Loucy (cell line): ENCODE data around the gene PELI2.

Experiments used
- H2AFZ ChIP-seq: fragments of 200-600 bp; sonication (generic); 2 replicates; pipeline ENCODE4 v1.6.0; 2016; ENCODE audit warnings: antibody characterized with exemption, mild to moderate bottlenecking, low read length, moderate library complexity
- H3F3A ChIP-seq: fragments of 200-600 bp; 2 replicates; pipeline ENCODE4 v1.6.0; 2016; ENCODE audit warnings: antibody characterized with exemption, low read depth, mild to moderate bottlenecking
- H3K27me3 ChIP-seq: fragments of 200-600 bp; sonication (generic); 2 replicates; pipeline ENCODE4 v1.6.1; 2014; ENCODE audit warnings: low read length, mild to moderate bottlenecking; ENCODE audit not compliant: insufficient read depth, poor library complexity, severe bottlenecking
- H3K36me3 ChIP-seq: fragments of 200-600 bp; sonication (generic); 2 replicates; pipeline ENCODE4 v1.6.1; 2016; ENCODE audit warnings: low read length; ENCODE audit not compliant: insufficient read depth
- H3K4me1 ChIP-seq: fragments of 200-600 bp; sonication (generic); 2 replicates; pipeline ENCODE4 v1.5.1; 2014; ENCODE audit warnings: low read length, mild to moderate bottlenecking; ENCODE audit not compliant: insufficient read depth, poor library complexity, severe bottlenecking
- H3K4me2 ChIP-seq: fragments of 200-600 bp; sonication (generic); 2 replicates; pipeline ENCODE4 v1.6.0; 2014; ENCODE audit warnings: antibody characterized with exemption, low read length, low read depth, mild to moderate bottlenecking; ENCODE audit not compliant: poor library complexity, severe bottlenecking
- H3K4me3 ChIP-seq: fragments of 200-600 bp; sonication (generic); 2 replicates; pipeline ENCODE4 v1.5.1; 2014; ENCODE audit warnings: low read length, mild to moderate bottlenecking, mixed read lengths; ENCODE audit not compliant: poor library complexity, severe bottlenecking
- H3K79me2 ChIP-seq: fragments of 200-600 bp; sonication (generic); 2 replicates; pipeline ENCODE4 v1.6.1; 2014; ENCODE audit warnings: low read length; ENCODE audit not compliant: insufficient read depth
- H3K9ac ChIP-seq: fragments of 200-600 bp; sonication (generic); 2 replicates; pipeline ENCODE4 v1.6.0; 2014; ENCODE audit warnings: mild to moderate bottlenecking, low read depth, low read length, moderate library complexity; ENCODE audit not compliant: poor library complexity, severe bottlenecking
- H3K9me2 ChIP-seq: fragments of 200-600 bp; sonication (generic); replicated peaks from 2 replicates; pipeline ENCODE4 v1.6.1; 2016; ENCODE audit warnings: low read depth, low read length, mixed read lengths
- H3K9me3 ChIP-seq: fragments of 200-600 bp; sonication (generic); 2 replicates; pipeline ENCODE4 v1.6.1; 2014; ENCODE audit warnings: mild to moderate bottlenecking, antibody characterized with exemption, low read length, low read depth; ENCODE audit not compliant: insufficient read depth
- H4K20me1 ChIP-seq: fragments of 200-600 bp; sonication (generic); 2 replicates; pipeline ENCODE4 v1.6.0; 2014; ENCODE audit warnings: antibody characterized with exemption, low read length, mild to moderate bottlenecking; ENCODE audit not compliant: insufficient read depth, poor library complexity, severe bottlenecking
- EZH2phosphoT487 ChIP-seq: fragments of 200-600 bp; IDR thresholded peaks from 2 replicates; pipeline ENCODE4 v1.6.1; 2018; ENCODE audit warnings: antibody characterized with exemption, mild to moderate bottlenecking, moderate library complexity, borderline replicate concordance
- TF ChIP-seq, protein P1 (sequence below): fragments of 200-600 bp; sonication (generic); conservative IDR thresholded peaks from 2 replicates; pipeline ENCODE4 v1.5.1; 2014; ENCODE audit warnings: mild to moderate bottlenecking, antibody characterized with exemption, low read length

Gene PELI2

DNA sequence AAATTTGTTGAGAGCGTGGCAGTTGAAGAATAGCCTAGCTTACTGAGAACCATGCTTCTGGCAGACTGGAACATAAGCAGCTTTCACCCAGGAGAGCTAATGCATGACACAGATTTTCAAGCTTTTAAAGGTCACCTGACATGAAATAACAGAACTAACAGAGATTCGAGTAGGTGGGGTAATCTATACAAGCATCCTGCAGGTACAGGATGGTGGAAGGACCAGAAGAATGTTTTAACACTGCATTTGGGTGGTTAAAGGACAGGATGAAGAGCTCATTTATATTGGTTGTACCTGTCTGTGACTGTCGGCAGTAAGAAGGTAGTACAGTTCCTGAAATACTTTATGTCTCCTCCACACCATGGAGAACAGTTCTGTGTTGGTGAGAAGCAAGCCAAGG is 8.9 kb downstream of the PELI2 start:
- Histone ChIP-seq H3K36me3 (peaks cover 16% of the 10 kb centered on the region; the same call in 1 of the 2 replicates), H2AFZ (no peak overlapping the region), H3K9me3 (no peaks in the 10 kb centered on the region), H3K4me1 (peaks cover 98% of the 10 kb centered on the region), H3K4me3 (peak overlapping the region; percentile 81), H3K4me2 (peak overlapping the region; percentile 88), H3K9ac (peak overlapping the region; percentile 14), H3K27me3 (no peaks in the 10 kb centered on the region), H3F3A (no peaks in the 10 kb centered on the region), H4K20me1 (peaks cover 100% of the 10 kb centered on the region), H3K79me2 (peaks cover 100% of the 10 kb centered on the region), H3K9me2 (no peaks in the 10 kb centered on the region)
- TF ChIP-seq EZH2phosphoT487, result no peak
- TF ChIP-seq, protein P1, sequence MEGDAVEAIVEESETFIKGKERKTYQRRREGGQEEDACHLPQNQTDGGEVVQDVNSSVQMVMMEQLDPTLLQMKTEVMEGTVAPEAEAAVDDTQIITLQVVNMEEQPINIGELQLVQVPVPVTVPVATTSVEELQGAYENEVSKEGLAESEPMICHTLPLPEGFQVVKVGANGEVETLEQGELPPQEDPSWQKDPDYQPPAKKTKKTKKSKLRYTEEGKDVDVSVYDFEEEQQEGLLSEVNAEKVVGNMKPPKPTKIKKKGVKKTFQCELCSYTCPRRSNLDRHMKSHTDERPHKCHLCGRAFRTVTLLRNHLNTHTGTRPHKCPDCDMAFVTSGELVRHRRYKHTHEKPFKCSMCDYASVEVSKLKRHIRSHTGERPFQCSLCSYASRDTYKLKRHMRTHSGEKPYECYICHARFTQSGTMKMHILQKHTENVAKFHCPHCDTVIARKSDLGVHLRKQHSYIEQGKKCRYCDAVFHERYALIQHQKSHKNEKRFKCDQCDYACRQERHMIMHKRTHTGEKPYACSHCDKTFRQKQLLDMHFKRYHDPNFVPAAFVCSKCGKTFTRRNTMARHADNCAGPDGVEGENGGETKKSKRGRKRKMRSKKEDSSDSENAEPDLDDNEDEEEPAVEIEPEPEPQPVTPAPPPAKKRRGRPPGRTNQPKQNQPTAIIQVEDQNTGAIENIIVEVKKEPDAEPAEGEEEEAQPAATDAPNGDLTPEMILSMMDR, result no peak

DNA sequence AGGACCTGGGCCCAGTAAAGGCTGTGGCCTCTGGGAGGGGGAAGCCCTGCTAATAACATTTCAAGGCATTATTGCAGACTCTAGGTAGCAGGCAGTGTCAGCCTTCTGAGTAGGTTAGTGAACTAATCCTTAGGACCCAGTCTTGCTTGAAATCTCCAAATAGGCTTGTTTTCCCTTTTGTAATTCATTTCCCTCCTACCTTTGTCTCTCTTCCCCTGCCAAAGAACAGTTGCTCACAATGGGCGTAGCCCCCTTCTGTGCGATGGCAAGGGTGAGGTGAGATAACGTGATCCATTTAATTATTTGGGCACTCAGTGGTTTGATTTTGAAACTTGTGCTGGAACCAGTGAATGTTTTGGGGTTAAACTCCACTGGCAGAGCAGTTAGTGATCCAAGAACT is 10.9 kb downstream of the PELI2 start:
- peaks cover 100% of the 10 kb centered on the region for H4K20me1 ChIP-seq
- H3K4me1 ChIP-seq, result peaks cover 98% of the 10 kb centered on the region
- no peaks in the 10 kb centered on the region for H3K27me3 ChIP-seq

DNA sequence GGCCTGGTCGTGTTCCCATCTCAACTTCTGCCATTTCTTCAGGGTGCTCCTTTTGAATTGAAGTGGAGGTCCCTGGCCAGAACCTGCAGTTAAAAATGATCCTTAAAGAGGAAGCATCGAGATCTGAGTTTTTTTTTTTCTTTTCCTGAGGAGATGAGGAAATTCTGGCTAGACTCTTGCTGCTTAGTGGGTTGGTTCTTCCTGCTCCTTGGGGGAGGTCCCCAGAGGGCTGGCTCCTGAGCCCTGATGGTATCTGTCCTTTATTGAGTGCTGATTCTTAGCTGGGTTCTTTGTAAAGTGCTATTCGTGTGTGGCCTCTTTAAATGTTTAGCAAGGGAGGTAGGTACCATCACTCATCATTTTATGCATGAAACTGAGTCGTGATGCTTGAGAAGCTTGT is 11.7 kb downstream of the PELI2 start:
- peaks cover 16% of the 10 kb centered on the region; the same call in 1 of the 2 replicates for H3K36me3 ChIP-seq
- no peaks in the 10 kb centered on the region for H3K9me3 ChIP-seq
- no peak overlapping the region for H2AFZ ChIP-seq
- H4K20me1 ChIP-seq, result peaks cover 100% of the 10 kb centered on the region
- H3K27me3 ChIP-seq, result no peaks in the 10 kb centered on the region
- peak overlapping the region; percentile 81 for H3K4me3 ChIP-seq
- peaks cover 100% of the 10 kb centered on the region for H3K79me2 ChIP-seq
- peak overlapping the region; percentile 5 for H3K9ac ChIP-seq
- no peaks in the 10 kb centered on the region for H3K9me2 ChIP-seq
- TF ChIP-seq EZH2phosphoT487, result no peak
- TF ChIP-seq, protein P1, result no peak
- H3F3A ChIP-seq, result no peaks in the 10 kb centered on the region
- H3K4me2 ChIP-seq, result peak overlapping the region; percentile 88
- peaks cover 96% of the 10 kb centered on the region for H3K4me1 ChIP-seq

More for the DNA sequence above, 10.9 kb downstream of the PELI2 start:
- Histone ChIP-seq H3K4me3 (peak overlapping the region; percentile 81), H3K36me3 (peaks cover 16% of the 10 kb centered on the region; the same call in 1 of the 2 replicates), H3F3A (no peaks in the 10 kb centered on the region), H3K9ac (peak overlapping the region; percentile 5), H3K79me2 (peaks cover 100% of the 10 kb centered on the region), H2AFZ (no peak overlapping the region), H3K9me3 (no peaks in the 10 kb centered on the region), H3K9me2 (no peaks in the 10 kb centered on the region), H3K4me2 (peak overlapping the region; percentile 88)
- TF ChIP-seq EZH2phosphoT487, result no peak
- TF ChIP-seq, protein P1, result no peak
